Activated T-cell treated with anti-CD3 and anti-CD28 coated beads for 4 hours (primary cell): Measurements from ENCODE around the gene LCN9.
A peak's percentile ranks its signal among the peaks of the same experiment; 100 is the strongest.

Experiments used
- DNase-seq: peaks from one replicate; pipeline ENCODE4 v3.0.0-alpha.2; 2020

LCN9 gene

DNA sequence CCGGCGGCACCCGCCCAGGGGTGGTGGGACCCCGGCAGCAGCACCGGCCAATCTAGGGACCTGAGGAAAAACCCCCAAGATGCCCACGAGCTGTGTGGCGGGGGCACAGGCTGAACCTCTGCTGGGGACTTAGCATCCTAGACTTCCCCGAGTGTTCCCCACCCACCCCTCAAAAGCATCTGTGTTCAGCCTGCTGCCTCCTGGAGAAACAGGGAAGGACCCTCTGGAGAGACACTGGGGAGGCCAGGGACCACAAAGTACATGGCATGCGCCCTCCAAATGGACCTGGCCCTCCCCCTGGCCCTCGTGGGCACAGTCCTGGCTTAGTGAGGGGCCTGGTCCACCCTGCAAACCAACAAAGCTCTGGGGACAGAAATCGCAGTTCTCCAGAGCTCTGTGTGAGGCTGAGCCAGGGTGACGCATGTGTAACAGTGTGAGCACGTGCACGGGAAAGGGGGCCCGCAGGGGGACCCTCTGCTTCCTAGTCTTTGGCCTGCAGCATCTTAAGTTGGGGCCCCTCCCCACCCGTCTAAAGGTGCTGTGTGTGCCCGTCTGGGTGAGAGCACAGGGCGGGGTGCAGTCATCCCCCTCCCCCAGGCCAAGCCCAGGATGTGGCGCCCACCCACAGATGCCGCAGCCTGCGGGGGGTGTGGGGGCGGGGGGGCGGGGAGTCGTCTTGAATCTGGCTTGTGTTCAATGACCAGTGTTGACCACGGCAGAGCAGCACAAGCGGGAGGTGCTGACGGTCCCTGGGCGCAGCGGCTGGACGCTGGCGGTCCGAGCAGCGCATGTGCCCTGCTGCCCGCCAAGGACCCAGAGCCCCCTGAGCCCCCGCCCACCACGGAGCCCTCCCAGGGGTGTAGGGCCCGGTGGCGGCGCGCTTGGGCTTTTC, 38.2 kb downstream of the LCN9 start:
- peak; percentile 11 for DNase-seq

DNA sequence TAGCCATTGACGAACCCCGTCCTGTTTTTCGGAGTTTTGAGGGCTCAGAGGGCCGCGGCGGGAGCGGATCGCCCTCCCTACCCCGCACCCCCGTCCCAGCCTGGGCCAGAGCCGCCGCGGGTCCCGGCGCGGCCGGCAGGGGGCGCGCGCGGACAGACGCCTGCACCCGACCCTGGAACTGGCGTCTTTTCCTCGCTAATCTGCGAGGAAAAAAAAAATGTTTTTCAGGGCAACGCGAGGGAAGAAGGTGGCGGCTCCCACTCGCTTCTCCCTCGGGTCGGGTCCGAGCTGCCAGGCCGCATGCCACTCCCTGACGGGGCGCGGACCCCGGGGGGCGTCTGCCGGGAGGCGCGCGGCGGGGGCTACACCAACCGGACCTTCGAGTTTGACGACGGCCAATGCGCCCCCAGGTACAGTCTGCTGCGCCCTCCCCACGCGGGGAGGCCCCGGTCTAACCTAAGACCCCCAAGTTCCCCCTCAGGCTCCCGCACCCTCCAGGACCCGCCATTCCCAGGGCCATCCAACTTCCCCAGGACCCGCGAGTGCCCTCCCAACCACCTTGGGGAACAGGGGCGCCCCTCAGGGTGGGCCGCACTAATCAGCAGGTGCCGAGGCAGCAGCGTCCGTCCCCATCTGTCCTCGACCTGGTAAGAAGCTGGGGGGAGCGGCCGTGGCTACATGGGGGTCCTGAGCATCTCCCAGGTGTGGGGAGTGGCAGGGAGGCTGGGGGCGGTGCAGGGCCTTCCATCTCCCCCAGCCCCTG, 39.0 kb downstream of the LCN9 start, which contains the start of gene KCNT1:
Gene KCNT1, plus strand, starts transcription at position 227 of the 763 bp plus-strand sequence. Its CDS starts 74 bp downstream, at position 301.
- DNase-seq: peak; percentile 48

DNA sequence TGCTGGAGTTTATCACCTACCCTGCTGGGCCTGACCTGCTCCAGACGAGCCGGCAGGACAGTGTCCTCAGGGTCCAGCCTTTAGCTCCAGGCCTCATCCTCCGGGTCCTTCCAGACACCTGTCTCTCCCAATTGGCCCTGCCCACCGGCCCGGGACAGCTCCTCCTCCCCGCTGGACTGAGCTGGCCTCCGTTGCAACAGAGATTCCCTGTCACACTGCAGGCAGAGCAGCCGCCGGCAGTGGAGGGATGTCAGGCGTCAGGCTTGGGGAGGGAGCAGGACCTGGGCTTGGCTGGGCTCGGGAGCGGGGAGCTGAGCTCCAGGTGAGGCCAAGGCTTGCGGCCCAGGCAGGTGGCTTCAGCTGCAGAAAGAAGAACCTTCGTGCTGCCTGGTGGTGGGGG, 40.6 kb downstream of the LCN9 start:
- DNase-seq: no peak

DNA sequence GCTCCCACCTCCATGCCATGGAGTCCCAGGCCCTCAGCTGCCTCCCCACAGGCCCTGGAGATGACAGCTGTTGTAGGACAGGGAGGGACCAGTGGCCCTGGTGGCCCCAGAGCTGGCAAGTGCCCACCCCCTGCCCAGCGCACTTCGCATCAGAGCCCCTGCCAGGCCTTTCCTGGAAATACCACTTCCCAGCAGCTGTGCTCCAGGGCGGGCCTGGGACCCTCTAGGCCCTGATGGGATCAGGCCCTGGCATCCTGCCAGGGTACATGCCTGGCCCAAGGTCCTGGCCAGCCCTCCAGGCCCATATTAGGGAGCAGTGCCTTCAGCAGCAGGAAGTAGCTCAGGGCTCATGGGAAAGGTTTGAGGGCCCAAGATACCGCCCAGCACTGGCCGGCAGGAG, 41.4 kb downstream of the LCN9 start:
- no peak for DNase-seq

DNA sequence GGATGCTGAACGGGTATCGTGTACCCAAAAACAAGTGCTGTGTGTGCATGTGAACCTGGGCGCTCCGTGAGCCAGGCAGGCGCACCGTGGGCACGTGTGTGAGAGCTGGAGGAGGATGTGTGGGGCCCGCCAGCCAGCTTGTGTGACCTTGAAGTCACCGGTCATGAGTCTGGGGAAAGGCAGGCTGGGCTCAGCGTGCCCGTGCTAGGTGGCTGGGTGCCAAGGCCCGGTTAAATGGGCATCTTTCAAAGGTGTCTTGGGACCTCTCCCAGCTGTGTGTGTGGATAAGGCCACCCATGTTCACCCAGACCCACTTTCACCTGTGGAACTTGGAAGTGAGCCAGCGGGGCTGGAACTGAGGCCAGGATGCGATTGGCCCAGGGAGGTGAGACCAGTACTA, 42.3 kb downstream of the LCN9 start:
- no peak for DNase-seq

DNA sequence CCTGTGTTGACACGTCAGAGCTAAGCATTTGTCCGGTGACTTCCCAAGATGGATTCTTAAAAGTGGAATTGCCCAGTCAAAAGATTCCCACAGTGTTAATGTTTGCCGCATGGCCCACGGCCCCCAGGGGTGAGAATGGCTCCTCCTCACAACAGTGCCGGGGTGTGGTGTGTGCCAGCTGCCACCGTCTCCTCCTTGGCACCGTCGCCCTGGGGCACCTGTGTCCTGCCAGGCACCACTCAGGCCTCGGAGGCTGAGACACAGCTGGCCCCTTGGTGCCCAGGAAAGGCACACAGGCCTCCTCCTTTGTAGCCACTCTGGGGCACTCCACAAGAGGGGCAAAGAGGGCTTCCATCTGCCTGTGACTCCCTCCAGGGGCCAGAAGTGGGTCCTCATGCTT, 43.2 kb downstream of the LCN9 start:
- DNase-seq: no peak

DNA sequence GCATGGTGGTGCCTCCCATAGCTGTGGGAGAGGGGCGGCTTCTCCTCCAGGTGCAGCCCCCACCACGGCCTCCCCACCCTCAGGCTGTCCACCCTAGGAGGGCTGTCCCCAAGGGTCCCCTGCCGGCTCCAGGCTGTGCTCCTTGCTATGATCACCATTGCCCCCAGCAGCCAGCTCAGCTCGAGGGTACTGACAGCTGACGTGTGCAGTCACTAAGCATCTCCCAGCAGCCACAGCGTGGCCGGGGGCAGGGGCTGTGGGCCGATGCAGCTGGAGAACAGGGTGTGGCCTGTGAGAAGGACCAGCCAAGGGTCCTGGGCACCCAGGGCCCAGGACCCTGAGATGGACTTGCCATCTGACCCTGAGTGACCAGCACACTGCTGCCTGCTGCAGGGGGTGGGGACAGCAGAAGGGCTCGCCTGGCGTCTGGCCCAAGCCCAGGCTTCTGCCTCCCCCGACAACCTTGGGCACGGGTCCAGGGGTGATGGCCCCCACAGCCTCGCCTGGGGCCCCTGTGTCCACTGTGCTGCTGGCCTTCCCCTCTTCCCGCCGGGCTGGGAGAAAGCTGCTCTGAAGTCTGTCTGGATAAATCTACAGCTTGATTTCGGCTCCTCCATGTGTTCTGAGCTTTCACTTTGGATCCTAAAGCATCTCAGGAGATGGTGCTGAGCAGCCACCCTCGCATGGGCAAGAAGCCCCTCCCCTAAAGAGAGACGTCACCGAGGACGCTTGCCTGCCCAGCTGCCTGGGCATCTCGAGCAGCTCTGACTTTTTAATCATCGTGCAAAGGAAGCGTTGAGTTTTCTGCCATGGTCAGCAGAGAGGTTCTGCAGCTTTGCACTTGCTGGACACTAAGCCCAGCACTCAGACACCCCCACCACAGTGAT, 44.4 kb downstream of the LCN9 start:
- DNase-seq: no peak

DNA sequence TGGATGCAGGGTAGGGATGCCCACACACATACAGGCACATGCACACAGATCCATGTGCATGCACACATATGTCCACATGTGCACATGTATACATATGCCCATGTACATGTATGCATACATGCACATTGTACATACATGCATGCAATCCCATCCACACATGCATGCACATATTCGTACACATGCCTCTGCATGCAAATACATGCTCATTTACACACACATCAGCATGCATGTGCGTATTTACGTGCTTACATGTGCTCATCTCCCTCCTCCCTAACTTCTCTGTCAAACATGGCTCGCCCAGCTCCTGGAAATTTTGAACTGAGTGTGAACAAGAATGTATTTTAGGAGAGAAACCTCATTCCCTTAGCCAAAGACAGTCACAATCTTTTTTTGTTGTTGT, 45.1 kb downstream of the LCN9 start:
- DNase-seq: no peak

DNA sequence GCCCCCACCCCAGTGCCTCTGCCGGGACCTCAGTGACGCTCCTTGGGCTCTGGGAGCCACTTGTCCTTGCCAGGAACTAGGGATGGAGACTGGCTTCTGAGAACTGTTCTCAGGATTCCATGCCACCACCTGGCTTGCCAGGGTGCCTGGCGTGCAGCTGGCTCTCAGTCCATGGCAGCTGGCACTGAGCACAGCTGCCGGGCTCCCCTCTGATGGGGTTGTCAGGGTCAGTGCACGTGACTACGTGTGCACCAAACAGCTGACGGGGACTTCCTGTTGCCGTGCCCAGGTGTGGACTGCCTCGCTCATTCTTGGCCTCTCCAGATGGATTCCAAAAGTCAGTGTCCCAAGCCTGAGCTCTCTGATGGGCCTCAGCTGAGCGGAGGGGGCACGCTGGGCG, 48.3 kb downstream of the LCN9 start:
- DNase-seq: no peak

DNA sequence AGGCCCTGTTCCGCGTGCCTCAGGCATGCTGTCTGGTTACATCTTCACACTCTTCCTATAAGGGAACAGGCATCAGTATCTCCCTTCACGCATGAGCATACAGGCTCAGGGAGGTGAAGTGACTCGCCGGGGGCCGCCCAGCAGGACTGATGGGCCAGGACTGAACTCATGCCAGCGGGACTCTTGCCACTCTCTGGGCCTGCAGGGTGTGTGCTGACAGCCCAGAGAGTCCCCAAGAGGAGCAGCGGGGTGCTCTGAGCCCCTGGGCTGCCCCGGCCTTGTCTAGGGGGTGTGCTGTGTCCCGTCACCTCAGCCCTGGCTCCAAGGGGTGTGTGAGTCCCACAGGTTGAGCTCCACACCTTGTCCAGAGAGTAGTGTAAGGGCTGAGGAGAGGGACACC, 48.8 kb downstream of the LCN9 start:
- DNase-seq: no peak

DNA sequence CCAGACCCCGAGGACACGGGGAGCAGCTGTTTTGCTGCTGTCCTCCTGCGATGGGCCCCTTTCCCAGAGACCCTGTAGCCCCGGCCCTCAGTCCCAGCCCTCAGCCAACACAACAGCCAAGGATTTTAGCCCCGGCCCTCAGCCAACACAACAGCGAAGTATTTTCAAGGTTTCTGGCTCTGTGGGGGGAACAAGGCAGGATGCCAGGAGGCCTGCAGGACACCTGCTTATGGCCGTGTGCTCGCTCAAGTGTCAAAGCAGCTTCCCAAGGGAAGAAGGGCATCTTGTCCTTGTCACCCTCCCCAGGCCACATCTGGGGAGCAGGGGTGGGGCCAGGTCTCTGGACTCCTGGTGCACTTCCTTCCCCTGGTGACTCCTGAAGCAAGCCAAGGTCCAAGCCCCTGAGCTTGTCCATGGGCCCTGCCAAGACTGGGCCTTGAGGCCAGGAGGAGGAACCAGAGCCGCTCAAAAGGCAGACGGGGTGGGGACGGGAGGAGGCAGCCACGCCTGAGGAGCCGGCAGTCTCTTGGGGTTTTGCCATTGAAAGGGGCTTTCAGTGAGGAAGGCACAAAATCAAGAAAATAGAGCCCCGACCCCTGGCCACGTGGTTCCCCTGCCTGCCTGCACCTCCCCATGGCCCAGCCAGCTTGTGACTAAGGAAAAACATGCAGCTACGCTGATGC, 49.6 kb downstream of the LCN9 start:
- DNase-seq: no peak

DNA sequence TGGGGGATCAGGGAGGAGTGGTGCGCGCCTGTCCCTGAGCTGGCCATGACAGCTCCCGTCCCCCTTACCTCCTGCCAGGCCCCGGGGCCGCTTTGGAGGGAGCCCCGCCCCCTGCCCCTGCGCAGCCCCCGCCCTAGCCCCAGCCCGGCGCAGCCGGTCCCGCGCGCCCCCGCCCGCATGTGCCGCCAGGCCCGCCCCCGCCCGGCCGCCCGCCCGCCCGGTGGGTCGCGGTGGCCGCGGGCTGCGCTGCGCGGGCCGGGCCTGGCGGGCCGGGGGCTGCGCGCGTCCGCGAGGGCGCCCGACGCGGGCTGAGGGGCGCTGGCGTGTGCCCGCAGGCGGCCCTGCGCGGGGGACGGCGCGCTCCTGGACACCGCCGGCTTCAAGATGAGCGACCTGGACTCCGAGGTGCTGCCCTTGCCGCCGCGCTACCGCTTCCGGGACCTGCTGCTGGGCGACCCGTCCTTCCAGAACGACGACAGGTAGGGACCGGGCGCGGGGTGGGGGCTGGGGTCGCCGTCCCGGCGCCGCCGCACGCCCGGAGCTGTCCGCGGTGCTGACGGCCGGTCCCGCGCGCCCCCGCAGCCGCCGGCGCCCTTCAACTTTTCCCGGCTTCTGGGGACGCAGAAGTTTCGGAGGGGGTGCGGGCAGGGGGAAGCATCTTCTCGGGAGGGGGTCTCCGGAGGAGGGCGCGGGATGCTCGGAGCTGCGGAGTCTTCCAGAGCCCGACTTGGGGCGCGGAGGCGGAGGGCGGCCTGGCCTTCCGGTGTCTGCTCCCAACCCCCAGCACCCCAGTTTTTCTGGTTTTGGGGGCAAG, 51.3 kb downstream of the LCN9 start:
- DNase-seq: no peak

DNA sequence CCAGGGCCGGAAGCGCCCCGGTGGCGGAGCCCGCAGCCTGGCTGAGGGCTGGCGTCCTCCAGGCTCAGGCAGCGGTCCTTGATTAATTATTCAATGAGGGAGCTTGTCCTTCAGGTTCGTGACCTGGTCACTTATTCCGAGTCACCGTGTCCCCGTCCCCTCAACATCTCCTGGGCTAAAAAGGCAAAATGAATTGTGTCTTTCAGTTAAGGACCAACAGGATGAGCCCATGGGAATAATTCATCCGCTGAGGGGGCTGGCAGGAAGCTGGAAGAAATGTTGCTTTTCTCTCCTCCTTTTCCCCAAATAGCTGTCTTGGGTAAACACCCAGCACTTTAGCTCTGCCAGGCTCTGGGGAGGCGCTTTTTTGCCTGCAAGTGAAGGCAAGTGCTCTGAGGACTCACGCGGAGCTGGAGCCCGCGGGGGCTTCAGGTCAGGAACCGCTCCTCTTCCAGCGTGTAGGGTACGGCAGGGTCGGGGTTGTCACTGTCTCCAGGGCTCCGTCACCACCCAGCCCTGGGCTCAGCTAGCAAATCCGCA, 52.0 kb downstream of the LCN9 start:
- DNase-seq: no peak

DNA sequence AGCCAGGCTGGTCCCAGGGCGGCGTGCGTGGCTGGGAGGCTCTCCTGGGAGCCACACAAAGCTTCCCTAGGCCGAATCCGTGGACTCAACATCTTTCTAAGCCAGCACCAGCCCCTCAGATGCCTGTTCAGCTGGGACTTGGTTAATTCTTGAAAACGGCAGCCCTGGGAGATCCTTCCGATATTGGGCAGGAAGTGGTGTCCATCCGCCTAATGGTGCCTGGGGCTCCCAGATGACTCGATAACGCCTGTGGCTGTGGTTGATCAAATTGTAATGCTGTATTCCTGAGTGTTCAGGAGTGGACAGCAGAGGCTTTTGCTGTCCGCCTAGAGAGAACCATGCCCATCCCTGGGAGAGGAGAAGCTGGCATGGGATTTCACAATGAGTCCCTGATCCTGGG, 52.9 kb downstream of the LCN9 start:
- no peak for DNase-seq
